IPS-18c (cell line): Measurements from ENCODE around the gene TWIST1.

Experiments used
- H3K4me3 ChIP-seq: 2 replicates; pipeline ENCODE4 v1.7.0; 2013; ENCODE audit warnings: low read depth, mild to moderate bottlenecking, low read length, moderate library complexity; ENCODE audit not compliant: insufficient read depth
- H3K9me3 ChIP-seq: one replicate; pipeline ENCODE4 v1.6.1; 2013; ENCODE audit warnings: mild to moderate bottlenecking, low read length, moderate library complexity; ENCODE audit not compliant: control insufficient read depth, insufficient read depth

TWIST1 gene

DNA sequence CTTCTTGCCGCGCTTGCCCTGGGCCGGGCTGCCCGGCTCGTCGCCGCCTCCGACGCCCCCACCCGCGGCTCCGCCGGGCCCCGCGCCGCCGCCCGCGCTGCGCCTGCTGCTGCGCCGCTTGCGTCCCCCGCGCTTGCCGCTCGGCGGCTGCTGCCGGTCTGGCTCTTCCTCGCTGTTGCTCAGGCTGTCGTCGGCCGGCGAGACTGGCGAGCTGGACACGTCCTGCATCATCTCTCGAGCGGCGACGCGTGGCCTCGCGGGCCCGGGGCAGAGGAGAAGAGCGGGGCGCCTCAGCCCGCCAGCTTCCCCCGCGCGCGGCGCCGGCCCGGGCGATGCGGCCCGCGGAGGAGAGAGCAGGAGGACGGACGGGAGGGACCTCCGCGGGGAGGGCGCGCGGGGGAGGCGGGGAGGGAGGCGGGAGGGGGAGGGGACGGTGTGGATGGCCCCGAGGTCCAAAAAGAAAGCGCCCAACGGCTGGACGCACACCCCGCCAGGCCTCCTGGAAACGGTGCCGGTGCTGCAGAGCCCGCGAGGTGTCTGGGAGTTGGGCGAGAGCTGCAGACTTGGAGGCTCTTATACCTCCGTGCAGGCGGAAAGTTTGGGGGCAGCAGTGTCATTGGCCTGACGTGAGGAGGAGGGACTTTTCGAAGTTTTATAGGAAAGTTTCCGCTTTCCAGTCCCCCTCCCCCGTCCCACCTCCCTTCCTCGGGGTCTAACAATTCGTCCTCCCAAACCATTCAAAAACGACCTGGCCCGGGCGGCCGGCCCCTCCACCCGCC, at the start of gene TWIST1:
Gene TWIST1 (minus strand): TSS at position 546 of the 779 bp plus-strand sequence. CDS start 315 bp downstream, at position 231.
- Histone ChIP-seq H3K9me3 (peaks cover under 1% of the 10 kb centered on the region), H3K4me3 (peak within 1 kb of the TSS; percentile 63)

DNA sequence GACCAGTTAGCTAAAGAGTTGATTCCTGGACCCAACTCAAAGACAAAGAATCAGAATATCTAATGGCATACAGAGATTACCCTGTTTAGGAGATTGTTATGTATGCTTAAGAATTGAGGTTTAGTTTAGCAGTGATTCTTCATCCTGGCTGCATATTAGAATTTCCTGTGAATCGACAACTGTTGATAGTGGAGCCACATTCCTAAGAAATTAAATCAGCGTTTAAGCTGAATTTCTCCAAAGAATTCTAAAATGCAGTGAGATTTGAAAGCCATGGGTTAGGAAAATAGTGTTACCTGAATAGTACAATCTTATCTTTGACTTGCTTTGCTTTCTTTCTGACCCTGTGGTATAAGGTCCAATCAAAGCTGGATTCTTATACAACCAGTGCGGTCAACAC, 44.2 kb upstream of the TWIST1 start:
- H3K4me3 ChIP-seq, result no peak overlapping the region
- no peaks in the 10 kb centered on the region for H3K9me3 ChIP-seq

DNA sequence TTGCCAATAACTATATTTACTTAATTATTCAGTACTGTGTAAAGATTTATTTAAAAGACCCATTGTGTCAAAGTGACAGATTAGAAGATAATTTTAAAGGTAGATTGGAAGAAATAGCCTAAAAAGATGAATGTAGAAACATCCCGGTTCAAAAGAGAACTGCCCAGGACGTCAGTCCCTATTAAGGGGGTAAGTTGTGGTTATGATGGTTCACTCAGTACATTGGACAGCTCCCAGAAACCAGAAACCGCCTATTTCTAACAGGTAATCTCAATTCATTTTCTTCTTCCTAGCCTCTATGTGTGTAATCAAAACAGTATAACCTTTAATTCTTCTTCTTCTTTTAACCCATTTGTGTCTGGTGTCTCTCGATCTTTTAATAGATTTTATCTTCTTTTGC, 29.3 kb upstream of the TWIST1 start:
- H3K9me3 ChIP-seq, result no peaks in the 10 kb centered on the region

DNA sequence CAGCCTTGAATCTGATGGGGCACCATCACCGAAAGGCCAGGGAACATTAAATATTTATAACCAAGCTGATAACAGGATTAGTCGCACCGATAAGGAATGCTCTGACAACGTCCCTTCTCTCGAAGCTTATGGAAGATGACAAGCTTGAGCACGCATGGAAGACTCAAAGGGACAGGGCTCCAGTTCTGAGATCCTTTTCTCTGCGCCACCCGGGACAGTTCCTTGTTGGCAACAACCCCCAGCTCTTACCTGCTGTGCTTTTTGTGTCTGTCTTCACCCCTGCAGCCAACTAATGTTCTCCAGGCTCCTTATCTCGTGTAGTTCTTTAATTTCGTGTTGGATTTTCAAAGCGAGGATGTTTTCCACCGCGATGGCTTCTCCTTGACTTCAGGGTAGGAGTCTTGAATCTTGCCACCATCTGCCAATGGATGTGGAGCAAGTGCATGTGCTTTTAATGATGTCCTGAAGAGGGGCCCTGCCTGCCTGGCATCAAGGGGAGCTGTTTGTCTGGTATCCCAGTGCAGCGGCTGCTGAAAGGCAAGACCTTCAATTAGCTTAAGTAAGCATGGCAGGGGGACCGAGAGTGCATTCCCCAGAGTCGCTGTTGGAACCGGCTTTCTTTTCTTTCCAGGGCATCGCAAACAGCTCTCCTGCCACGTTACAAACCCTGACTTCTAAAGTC, 28.1 kb upstream of the TWIST1 start:
- Histone ChIP-seq H3K9me3 (no peaks in the 10 kb centered on the region), H3K4me3 (peak overlapping the region; percentile 58)

More for the DNA sequence above, 29.3 kb upstream of the TWIST1 start:
- no peak overlapping the region for H3K4me3 ChIP-seq

DNA sequence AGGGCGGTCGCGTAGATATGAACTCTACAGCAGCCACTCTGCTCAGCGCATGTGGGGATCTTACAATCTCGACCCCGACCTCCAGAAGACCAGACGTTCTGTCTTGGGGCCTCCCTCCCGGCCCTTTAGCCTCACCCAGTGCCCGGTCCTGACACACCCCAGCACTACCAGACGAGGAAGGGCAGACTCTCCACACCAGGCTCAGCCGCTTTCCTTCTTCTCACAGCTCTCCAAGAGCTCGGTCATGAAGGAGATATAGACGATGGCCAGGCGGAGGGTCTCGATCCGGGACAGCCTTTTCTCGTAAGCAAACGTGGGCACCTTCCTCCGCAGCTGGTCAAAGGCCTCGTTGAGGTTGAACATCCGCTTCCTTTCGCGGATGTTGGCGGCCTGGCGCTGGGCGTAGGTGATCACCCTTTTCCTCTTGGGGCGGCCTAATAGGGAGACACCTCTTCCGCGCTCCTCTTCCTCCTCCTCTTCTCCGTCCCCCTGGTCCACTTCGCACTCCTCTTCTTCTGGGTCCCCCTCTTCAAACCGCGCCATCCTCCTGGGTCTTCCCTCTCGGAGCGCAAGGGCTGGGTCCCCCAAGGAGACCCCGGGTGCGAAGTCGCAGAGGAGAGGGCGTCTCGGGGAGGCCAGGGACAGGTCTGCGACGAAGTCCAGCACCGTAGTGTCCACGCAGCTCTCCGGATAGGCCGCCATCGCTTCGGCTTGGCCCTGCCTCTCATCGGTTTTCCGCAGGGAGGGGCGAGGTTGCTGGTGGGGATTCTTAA, 27.4 kb upstream of the TWIST1 start, which contains the start of gene FERD3L:
Gene FERD3L (minus strand): TSS at position 761 of the 773 bp plus-strand sequence. CDS start 59 bp downstream, at position 702.
- peak within 1 kb of the TSS; percentile 58 for H3K4me3 ChIP-seq
- H3K9me3 ChIP-seq, result no peaks in the 10 kb centered on the region

DNA sequence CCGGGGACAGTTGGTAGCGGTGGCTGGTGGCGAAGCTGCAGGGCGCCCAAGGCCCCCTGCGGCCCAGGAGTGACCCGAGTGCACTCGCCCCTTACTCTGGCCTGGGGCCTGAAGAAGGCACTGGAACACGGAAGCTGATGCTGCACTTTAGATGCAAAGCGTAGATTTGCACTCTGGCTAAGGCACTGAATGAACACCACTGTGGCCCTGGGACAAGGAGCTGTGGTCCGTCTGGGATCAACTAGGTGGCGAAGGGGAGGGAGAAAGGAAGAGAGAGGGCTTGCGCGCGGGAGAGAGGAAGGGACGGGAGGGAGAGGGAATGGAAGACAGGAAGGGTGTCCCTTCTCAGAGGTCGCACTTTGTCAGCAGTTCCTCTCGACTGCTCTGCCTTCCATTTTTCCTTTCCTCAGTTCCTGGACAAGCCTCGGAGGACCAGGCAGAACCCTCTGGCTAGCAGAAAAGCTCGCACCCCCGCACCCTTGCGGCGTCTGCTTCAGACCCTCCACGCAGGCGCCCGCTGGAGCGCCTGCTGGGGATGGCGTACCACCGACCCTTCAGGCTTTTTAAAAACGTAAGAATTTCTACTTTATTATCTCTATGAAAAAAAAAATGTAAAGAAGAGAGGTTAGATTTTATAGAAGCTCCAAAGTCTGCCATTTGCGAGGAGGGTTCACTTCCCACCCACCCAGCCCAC, 26.6 kb upstream of the TWIST1 start:
- no peaks in the 10 kb centered on the region for H3K9me3 ChIP-seq
- peak overlapping the region; percentile 58 for H3K4me3 ChIP-seq

DNA sequence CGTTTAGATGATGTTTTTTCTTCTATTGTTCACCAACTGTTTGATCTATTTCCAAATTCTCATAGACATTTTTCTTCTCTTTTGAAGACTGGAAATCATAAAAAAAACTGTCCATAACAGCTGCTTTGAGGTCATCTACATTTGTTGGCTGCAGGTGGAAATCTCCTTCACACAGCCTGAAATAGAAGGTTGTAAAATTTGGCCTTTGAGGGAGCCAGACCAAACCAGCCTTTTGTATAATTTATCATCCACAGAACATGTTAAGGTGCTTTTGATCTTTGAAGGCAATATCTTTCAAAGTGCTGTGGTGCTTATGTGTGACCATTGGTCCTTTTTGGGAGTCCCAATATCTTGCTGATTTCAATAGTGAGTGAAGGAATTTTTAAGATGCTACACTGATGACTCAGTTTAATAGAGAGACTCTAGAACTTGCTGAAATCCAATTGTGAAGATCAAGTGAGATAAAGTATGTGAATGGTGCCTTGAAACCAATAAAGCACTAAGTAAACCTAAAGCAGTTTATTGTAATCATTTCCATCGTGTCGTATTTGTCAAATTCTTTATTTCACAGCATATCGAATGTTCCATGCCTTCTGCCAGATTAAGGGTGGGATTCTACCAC, 22.4 kb upstream of the TWIST1 start:
- H3K4me3 ChIP-seq, result no peak overlapping the region
- no peaks in the 10 kb centered on the region for H3K9me3 ChIP-seq

DNA sequence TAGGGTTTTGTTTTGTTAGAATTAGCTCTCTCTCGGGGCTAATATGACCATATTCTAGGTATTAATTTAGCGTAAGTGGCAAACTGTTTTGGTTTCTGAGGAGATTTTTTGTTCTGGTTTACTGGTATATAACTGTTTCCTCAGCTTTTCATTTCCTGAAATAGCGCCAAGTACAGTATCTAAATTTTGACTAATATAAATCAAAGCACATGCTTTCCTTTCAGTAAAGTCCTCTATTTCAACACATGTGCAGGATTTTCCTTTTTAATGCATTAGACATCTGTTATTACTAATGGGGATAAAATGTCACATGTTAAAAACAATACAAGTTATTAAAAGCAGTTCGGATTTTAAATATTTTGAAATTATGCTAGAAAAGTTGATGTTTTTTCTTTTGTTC, 16.4 kb upstream of the TWIST1 start:
- no peak overlapping the region for H3K4me3 ChIP-seq
- no peaks in the 10 kb centered on the region for H3K9me3 ChIP-seq

DNA sequence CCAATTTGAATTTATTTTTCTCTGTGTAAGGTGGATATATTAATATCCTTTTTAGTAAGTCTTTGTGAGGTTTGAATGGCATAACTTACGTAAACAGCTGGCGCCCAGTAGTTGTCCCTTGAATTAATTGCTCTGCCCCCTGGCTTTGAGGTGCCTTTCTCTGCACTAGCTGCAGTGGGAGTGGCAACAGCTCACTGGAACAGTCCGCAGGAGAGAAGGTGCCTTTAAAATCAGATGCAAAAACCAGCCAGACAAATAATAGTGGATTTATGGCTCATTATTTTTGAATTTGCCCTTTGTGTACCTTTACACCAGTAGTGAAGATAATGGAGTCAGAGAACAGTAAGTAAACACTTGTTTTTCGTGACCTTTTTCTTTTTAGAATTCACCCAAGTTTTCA, 16.0 kb upstream of the TWIST1 start:
- no peaks in the 10 kb centered on the region for H3K9me3 ChIP-seq
- no peak overlapping the region for H3K4me3 ChIP-seq

DNA sequence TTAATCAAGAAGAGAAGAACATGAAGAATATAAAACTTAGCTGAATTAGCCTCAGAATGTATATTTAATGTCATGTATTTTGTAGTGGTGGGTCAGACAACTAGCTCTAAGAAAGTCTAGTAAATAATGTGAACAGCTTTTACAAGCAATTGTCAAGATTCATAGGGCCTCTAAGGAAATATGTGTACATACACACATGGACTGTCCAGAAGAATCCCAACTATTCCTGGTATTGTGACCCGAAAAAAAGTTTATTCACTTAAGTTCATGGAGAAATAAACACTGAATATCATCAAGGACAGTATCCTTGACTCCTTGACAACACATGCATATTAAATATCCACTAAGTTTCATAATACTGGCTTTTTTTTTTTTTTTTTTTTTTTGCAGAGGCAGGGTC, 11.4 kb upstream of the TWIST1 start:
- H3K4me3 ChIP-seq, result no peak overlapping the region
- H3K9me3 ChIP-seq, result no peaks in the 10 kb centered on the region

DNA sequence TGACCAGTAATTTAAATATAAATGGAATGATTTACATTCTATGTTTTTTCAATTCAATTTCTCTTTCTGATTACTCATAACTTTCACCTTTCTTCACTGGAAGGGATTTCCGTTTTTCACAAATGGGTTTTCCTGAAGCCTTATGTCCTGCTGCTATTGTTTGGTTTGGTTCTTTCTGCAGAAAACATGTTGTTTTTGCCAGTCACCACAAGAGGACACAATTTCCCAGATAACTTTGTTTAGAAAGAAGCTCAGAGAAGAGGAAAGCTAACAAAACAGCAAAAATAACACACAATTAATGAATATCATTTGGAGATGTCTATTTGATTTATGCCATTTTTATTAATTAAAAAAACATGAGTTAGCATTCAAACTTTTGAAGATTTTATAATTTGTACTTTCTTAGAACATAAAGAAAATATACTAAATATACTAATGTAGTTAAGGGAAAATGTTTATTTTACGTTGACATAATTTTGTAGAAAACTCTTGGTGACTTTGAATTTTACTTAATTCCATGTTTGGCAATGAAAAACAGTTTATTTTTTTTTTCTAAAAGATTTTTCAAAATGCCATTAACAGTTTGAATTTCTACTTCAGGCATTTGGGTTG, 4.6 kb upstream of the TWIST1 start:
- Histone ChIP-seq H3K9me3 (no peaks in the 10 kb centered on the region), H3K4me3 (no peak overlapping the region)

DNA sequence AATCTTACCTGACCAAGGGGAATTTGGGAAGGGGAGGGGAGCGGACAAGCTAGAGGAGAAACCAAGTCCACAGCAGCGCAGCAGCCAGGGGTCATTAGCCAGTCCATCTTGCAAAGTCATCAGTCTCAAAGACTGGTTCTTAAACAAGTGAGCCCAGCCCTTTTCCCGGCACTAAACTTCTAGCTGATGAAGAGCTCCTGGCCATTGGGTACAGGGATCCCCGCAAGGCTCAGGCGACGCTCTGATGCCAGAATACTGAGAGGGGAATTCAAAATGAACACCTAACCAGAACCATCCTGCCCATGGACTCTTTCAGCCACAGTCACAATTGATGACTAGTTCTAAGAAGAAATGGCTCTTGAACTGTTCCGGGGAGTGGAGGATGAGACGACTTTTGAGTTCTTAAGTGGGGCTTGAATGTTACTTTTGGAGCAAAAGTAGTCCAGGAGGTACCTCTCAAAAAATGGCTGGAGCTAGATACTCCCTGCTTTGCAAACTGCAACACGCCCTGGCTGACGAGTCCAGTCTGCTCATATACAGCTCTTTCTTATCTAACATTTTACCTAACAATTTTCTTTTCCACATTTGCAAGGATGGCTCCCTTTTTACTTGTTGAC, 2.5 kb upstream of the TWIST1 start:
- no peak overlapping the region for H3K4me3 ChIP-seq

DNA sequence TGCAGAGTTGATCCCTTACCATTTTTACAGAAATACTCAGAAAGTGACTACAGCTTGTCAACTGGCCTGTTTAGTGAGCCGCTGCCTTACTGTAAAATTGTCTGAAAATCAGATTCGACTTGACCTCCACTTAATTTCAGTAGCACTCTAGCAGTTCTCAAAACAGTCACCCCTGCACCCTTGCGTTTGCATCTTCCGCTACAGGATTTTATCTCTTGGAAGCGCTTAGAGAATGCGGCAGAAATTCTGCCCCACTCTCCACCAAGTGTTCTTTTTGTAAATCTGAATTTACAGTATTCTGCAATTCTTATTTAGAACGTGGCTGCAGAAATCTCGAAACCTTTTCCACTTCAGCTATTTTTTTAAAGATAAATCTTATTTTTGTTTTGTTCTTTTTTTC, 1.9 kb upstream of the TWIST1 start:
- Histone ChIP-seq H3K4me3 (peak overlapping the region; percentile 31; the same call in 1 of the 2 replicates), H3K9me3 (no peaks in the 10 kb centered on the region)

More for the DNA sequence above, 2.5 kb upstream of the TWIST1 start:
- H3K9me3 ChIP-seq, result no peaks in the 10 kb centered on the region

DNA sequence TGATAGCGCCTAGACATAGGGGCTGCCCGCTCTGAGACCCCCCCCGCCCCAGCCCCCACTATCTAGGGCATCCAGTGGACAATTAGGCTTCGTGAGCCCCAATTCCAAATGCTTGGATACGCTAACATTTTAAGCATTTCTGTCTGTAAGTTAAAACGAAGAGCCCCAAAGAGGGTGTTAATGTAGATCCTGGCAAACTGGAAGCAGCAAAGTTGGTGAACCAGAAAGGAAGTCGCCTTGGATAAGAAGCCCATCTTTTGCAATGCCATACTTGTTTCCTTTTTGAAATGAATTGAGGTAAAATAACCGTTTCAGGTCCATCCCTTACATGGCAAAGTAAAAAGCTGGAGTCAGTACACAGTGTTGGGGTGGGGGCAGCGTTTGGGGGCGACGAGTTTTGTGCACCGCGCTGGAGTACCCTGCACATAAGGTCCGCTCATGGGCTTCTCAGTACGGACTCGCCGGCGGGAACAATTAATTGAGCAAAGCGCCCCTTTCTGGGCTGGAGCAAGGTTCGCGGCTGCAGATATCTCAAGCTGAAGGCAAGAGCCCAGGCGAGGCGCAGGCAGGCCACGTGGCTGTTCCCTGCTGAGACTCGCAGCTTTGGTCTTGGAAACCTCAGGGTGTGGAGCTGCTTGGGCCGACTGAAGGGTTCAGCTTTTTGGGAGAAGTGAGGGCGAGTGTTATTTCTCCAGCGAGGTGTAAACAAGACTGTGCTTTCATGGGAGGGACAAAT, 1.4 kb upstream of the TWIST1 start:
- no peaks in the 10 kb centered on the region for H3K9me3 ChIP-seq
- H3K4me3 ChIP-seq, result peak overlapping the region; percentile 41; the same call in 1 of the 2 replicates

DNA sequence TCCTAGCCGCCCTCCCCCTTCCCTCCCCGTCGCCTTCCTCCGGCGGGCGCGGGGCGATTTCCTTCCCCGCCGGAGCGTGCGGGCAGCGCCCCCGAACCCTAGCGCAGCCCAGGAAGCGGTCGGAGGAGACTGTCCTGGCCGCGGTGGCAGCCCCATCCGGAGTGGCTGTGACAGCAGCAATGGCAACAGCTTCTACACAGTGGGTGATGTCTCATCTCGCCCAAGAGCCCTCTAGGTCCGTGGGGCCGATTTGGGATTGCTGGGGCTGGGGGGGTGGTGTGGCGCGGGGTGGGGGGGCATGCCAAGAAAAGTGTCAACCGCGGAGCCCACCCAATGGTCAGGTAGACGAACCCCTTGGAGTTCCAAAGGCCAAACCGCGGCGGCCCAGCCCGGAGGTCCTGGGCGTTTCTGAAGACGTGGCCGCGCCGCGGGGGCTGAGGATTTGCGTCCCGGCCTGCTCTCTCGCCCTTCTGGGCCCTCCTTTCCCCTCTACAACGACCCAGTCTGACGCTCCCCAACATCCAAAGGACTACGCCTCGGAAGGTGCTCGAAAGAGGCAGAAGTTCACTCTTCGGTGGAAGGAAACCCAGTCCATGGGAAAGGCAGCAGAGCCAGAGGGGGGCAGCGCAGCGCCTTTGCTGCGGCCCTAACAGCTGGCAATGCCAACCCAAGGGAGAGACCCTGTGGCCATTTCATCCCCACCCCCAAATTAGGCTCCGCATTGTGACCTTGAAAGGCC, 603 bp upstream of the TWIST1 start:
- Histone ChIP-seq H3K9me3 (no peaks in the 10 kb centered on the region), H3K4me3 (peak overlapping the region; percentile 56)
